Activated CD4-positive, alpha-beta T cell treated with anti-CD3 and anti-CD28 coated beads, Interleukin-2, Interleukin-4, amounts not matched to agents 100 ng/mL and 50 ng/mL, durations not matched to agents 16 hours and 8 hours (primary cell): ENCODE data around the gene ZNF524.

Experiments used
- DNase-seq: peaks from one replicate; pipeline ENCODE4 v3.0.0-alpha.2; 2020; ENCODE audit warnings: low spot score

Gene ZNF524

DNA sequence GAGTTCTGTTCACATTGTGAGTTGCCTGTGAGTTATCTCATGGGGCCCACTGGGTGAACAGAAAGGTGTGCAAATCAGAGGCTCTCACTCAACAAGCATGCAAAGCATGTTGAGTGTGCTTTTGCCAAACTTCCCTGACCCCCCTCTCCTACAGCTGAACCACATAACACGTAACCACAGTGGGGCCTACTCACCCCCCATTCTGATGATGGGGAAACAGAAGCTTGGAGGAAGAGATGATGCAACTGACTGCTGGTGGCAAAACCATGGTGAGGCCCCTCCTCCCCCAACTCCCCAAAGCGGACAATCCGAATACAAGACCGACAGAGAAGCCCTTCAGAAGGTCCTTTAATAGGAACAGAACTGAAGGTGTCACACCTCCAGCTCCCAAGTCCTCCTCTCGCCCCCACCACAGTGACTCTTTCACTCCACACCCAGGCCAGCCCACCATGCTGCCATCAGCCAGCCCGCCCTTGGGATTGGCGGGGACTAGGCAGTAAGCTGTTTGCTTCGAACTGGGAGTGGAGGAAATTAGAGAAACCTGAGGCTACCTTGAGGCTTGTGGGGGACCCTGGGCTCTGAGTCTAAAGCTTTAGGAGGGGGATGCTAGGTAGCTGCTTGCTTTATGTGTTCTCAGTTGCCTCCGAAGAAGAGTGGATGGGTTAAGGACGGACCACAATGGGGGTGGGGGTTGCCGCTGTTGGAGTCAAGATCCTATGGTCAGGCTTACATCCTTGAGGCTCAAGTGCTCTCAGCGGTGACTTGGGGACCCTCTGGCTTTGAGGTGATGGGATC is 20.5 kb downstream of the ZNF524 start:
- DNase-seq: no peak

DNA sequence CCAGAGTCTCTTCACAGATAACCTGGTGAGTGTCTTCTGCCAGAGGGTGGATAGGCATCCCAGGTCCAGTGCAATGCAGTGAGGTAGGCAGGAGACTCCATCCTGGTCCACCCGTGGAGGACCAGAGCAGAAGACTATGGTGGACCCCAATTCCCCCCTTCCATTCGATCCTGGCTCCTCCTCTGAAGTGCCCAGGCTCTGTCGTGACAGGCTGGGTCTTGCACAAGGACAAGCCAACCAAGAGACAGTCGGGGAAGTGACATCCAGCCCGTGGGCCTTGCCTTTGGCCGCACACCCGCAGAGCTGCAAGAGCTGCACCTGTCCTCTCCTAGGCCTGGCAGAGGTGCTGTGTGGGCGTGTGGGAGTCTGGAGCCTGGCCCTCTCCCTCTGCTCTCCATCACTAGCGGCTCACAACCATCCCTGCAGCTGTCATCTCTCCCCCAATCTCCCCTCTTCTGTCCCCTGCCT is 21.2 kb downstream of the ZNF524 start:
- no peak for DNase-seq

DNA sequence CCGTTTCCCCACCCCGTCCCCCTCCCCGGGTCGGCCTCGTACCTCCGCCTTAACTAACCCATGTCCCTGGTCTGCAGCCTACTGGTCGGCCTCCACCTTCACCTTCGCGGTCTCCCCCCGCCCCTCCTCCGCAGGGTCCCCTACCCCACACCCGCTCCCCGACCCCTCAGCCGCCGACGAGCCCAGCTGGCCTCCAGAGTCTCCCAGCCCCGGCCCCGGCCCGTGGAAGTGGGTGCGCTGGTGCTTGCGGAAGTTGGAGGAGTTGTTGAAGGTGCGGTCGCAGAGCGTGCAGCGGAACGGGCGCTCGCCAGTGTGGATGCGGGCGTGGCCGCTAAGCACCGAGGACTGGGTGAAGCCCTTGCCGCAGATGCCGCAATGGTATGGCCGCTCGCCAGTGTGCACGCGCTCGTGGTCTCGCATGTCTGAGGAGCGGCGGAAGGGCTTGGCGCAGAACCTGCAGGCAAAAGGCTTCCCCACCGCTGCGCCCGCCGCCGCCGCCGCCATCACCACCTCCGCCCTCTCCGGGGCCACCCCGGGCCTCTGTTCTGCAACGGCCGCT is 21.7 kb downstream of the ZNF524 start:
- DNase-seq: no peak

DNA sequence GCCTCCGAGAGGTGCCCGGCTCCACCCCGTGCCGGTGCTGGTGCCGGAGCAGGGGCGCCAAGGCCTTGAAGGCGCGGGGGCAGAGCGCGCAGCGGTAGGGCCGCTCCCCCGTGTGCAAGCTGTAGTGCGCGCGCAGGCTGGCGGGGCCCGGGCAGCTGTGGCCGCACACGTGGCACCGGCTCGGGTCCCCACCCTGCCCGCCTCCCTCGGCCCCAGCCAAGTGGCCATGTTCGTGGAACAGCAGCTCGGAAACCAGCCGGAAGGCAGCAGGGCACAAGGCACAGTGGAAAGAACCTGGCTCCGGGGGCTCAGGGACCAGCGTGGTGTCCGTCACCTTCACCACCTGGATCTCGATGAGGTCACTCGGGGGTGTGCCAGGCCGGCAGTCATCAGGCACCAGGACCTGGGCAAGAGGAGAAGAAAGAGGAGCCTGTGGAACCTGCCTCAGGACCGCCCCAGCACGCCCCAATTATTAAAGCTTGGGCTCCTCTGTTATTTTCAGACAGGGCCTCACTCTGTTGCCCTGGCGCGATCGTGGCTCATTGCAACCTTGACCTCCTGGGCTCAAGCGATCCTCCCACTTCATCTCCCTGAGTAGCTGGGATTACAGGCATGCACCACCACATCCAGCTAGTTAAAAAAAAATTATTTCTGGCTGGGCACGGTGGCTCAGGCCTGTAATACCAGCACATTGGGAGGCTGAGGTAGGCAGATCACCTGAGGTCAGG is 22.3 kb downstream of the ZNF524 start:
- DNase-seq: no peak

DNA sequence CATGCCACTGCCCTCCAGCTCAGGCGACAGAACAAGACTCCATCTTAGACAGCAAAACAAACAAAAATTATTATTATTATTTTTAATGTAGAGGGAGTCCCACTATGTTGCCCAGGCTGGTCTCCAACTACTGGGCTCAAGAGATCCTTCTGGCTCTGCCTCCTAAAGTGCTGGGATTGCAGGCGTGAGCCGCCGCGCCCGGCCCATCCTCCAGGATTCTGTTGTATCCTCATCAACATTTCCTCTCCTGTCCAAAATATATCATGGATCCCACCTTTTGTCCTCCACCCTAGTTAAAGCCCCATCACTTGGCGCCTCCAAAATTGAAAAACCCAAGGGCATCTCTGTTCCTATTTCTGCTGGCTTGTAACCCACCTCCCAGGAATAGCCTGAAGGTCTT is 23.0 kb downstream of the ZNF524 start:
- DNase-seq: no peak

DNA sequence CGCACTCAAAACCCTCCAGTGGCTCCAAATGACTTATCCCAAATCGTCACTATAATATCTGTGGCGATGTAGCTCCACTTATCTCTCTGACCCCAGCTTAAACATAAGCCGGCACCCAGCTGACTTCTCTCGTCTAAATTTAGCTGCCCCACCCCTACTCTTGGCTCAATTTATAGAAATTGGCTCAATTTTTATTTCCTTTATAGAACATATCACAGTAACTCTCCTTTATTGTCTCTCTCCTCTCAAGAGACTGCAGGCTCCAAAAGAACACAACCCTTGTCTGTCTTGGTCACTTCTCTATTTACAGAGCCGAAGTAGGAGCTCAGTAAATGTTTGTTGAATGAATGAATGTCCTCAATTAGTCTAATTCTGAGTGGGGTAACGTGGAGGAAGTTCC is 23.5 kb downstream of the ZNF524 start:
- no peak for DNase-seq

DNA sequence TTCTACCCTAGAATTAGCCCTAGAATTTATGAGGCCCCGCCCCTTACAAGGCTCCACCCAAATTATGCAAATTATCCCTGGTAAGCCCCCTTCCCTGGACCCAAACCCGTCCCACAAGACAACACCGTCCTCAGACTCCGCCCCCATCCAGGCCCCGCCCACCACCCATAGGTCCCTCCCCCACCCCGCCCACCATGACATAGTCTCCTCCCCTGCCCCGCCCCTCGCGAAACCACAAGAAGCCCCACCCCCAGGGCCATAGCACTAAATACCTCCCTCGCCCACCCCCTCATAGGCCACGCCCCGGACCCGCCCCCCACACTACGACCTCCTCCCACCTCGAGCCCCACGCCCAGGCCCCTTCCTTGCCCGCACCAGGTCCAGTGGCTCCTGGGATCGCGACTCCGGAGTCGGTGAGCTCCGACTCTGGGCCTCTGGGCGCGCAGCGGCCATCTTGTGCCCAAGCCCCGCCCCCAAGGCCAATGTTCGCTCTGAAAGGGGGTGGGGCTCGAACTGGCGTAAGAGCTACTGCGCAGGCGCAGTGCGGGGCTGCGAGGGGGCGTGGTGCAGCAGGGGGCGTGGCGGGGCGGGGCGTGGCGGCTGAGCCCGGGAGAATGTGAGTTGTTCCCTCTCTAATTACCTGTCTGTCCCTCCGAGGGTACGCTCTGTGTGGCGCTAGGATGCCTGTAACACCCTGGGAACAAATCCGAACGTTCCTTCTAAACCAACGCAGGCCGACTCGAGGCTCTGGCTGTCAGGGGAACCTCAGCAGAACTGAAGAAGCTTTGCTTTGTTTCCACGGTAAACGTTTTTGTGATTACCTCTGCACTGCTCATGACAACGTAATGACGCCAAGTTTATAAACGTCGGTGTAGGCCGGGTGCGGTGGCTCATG is 24.3 kb downstream of the ZNF524 start, which contains the start of gene ZNF784:
ZNF784 (minus strand) TSS at position 458 of the 895 bp plus-strand sequence; CDS start at position 453, 5 bp downstream.
- peak; percentile 94 for DNase-seq

DNA sequence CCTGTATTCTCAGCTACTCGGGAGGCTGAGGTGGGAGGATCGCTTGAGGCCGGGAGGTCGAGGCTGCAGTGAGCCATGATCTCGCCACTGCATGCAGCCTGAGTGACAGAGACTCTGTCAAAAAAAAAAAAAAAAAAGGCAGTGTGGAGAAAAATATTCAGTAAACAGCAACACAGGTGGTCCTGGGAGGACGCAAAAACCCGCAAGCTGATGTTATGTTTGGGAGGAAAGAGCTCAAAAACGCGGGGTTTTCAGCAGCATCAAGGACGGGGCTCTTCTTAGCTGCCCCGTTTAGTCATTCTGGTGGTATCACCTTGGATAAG is 24.9 kb downstream of the ZNF524 start:
- DNase-seq: no peak

DNA sequence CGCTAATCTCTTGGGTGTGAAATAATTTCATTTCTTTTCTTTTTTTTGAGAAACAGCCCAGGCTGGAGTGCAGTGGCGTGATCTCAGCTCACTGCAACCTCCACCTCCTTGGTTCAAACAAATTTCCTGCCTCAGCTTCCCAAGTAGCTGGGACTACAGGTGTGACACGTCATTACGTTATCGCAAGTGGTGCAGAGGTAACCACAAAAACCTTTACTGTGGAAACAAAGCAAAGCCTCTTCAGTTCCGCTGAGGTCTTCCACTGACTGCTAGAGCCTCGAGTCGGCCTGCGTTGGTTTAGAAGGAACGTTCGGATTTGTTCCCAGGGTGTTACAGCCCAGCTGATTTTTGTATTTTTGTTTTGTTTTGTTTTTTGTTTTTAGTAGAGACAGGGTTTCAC is 26.3 kb downstream of the ZNF524 start:
- peak; percentile 92 for DNase-seq

DNA sequence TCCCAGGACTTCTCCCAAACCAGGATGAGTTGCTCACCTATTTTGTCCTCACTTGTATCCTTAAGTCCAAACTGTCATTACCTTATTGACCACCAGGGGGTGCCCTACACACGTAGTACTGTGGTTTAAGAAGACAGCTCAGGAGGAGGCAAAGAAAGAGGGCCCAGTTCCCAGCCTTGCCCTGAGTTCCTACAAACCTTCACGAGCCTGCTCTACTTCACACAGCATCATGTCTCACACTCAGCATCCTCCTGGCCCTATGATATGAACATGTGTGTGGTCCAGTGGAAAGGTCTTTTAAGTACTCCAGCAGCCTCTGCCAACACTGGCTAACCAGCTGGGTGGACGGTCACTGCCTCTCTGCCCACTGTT is 32.4 kb downstream of the ZNF524 start:
- DNase-seq: peak; percentile 92

DNA sequence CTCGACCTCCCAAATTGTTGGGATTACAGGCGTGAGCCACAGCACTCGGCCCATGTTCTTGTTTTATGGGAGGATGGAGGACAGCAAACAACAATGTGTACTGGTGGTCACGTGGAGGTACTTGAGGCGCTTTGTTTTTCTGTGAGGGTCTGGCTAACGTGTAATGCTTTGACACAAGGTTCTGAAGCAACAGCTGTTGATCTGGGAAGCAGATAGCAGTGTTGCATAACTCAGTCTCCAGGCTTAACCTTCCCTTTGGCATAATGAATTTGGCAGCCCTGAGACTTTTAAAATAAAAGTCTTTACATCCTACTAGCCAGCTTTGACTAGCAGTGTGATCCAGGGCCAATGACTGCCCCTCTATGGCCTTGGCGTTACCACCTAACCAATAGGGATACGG is 33.8 kb downstream of the ZNF524 start:
- DNase-seq: no peak

DNA sequence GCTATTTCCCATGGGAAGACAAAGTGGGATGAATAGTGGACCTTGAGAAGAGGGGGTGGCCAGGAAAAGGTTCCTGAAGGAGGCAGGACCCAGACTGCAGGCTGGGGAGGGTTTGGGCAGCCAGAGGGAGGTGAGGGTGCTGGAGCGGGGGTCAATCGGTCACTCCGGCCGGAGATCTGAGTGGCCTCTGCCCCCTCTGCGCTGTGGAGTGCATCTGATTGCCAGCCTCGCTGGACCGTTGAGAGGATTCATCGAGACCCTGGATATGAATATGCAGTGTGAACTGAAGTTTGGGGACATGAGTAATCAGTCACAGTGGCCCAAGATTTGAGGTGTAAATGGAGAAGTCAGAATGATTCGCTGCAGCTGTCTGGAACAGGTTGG is 35.2 kb downstream of the ZNF524 start:
- DNase-seq: no peak

DNA sequence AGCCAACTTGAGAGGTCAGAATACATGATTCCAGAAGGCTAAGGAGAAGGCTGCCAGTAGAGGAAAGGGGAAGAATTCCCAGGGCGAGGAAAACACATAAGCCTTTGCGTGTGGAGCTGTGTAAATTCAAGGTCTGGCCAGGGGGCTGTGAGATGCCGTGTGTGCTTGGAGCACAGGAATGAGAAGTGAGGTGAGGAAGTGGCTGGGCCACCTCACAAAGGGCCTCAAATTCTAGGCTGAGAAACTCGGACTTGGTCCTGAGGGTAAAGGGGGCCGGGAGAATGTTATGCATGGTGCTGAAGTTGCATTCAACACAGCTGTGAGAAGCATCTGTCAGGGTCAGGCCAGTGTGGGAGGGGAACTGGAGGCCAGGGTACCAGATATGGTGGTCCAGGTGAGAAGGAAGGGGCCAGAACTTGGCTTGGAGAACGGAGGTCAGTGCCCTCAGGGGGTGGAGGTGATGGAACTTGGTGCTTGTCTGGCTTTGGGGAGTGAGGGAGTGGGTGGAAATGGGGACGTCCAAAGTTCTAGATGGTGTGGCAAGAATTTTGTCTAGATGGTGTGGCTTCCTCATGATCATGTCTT is 35.9 kb downstream of the ZNF524 start:
- DNase-seq: no peak

DNA sequence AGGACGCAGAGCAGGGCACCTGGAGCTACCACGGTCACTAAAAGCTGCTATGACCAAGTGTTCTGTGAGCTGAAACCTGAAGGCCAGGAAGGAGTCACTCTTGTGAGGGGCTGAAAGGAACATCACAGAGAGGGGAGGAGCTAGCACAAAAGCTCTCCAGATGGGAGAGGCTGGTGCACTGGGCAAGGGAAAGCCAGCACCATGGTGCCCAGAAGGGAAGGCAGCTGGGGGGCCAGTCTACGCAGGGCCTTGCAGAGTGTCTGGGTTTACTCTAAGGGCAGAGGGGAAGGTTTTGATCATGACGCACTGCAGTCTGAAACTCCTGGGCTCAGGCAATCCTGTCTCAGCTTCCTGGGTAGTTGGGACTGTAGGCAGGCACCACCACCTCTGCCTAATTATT is 36.6 kb downstream of the ZNF524 start:
- DNase-seq: no peak

DNA sequence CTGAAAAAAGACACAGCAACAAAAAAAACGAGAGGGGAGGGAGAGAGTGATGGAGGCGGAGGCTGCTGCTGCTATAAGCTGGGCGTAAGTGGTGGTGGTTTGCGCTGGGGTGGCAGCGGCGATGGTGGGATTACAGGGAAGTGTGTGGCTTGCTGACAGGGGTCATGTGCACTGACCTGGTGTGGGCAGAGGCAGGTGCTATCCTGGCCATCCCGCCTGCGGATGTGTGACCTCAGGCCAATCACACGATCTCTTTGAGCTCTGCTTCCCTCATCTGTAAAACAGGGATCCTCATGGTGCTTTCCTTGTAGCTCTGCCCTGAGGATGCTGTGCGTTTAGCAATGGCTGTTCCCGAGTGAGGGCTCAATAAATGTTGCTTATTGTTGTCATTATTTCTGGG is 37.4 kb downstream of the ZNF524 start:
- DNase-seq: no peak

DNA sequence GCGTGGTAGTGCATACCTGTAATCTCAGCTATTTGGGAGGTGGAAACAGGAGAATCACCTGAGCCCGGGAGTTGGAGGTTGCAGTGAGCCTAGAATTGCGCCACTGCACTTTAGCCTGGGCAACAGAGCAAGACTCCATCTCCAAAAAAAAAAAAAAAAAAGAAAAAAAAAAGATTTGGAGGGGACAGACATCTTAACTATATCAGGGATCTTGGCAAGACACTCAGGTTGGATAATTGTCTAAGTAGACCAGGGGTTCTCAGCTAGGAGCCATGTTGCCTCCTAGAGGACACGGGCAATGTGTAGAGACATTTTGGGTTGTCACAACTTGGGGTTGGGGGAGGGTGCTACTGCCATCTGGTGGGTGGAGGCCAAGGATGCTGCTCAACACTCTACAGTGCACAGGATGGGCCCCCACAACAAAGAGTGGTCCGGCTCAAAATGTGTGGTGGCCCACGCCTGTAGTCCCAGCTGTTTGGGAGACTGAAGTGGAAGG is 38.8 kb downstream of the ZNF524 start:
- peak; percentile 74 for DNase-seq

DNA sequence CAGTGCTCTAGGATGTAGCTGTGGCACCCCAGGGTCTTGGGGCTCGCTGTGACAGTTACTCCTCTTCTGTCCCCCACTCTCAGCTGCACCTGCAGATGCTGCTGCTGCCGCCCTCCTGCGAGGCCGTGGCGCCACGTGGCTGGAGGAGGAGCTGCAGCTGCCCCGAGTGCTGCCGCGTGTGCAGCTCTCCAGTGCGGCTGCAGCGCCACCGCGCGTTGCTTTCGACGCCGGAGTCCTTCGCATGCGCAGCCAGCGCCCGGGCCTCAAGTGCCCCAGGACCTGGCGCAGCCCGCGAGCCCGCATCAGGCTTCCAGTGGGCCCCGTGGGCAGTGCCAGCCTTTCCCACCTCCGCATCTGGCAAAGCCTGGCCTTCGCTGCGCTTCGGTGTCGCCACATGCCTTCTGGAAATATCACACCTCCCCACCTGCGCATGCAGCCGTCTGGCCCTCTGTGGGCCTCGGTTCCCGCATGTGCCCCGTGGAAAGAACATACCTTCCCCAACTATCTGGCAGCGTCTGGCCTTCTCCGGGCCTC is 40.0 kb downstream of the ZNF524 start:
- peak; percentile 77 for DNase-seq

DNA sequence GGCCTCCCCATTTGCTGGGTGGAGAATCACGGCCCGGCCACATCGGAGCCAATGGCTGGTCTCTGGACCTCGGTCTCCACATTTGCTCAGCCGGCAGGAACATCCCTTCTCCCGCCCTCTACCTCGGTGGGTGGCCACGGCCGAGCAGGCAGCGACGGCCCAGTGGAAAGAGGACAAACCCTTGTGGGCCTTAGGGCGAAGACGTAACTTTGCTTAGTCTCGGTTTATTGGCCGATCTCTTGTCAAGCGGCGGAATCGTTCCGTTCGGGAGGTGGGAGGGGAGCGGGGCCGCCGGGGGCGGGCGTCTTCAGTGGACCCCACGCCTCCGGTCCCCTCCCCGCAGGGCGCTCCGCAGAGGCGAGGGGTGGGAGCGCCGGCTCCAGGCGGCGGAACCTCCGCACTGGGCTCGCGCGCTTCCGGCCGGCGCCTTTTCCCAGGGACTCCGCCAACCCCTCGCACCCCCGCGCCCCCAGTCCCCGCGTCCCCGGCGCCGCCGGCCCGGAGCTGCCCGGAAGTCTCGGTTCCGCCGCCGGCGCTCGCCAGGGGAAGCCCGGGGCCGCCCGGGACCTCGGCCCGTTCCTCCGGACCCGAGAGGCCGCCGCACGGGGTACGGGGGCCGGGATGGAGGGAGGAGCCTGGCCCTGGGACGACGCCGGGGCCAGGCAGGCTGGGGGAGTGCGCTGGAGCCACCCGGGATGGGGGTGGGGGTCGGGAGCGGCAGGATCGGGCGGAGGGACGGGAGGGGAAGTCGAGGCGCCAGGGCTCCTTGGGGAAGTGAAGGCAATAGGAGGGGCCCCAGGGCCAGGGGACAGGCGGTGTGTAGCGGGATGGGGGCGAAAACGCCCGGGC is 40.7 kb downstream of the ZNF524 start, which contains the start of gene ZNF580:
ZNF580 (plus strand) TSS at position 426 of the 849 bp plus-strand sequence. CDS start 1,507 bp downstream, outside the sequence.
- DNase-seq: peak; percentile 71

DNA sequence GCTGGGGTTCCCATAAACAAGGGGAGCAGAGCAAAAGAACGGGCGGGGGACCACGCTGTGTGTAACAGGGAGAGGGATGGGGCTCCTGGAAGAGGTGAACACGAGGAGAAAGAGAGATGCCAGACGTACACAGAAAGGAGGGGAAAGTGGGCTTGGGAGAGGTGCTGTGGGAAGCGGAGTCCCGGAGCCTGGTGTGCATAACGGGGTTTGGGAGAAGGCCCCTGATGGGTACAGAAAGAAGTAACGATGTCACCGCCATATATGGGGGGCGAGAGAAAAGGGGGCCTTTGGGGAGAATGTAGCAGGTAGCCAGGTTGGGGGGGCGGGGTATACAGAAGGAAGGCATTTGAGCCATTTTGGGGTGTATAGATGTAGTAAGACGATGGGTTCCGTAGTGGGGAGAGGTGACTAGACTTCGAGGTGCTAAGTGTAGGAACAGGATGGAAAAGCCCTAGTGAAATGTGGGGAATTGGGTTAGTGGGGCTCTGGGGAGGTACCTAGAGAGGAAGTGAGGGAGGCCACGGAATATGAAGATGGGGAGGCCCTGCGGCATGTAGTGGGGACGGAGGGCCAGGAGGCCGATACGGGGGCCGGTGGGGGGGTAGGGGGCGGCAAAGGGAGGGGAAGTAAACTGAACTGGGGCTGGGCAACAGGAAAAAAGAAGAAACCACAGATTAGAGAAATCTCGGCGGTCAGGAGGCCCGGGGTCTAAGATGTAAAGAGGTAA is 41.5 kb downstream of the ZNF524 start:
- peak; percentile 40 for DNase-seq
